Hematopoietic multipotent progenitor cell treated with erythropoietin and hydrocortisone succinate and interleukin-3 and kit ligand, for 15 days (in vitro differentiated cells): ENCODE results near the gene FAM81B.
"Not testable (repeated sequence)": the region's sequence is repeated elsewhere in the genome, so short reads cannot be mapped to it uniquely, and the experiment has no call there.

Experiments
- DNase-seq: peaks from one replicate; pipeline ENCODE4 v3.0.0-alpha.2; 2015; ENCODE audit warnings: low spot score

The FAM81B gene, protein sequence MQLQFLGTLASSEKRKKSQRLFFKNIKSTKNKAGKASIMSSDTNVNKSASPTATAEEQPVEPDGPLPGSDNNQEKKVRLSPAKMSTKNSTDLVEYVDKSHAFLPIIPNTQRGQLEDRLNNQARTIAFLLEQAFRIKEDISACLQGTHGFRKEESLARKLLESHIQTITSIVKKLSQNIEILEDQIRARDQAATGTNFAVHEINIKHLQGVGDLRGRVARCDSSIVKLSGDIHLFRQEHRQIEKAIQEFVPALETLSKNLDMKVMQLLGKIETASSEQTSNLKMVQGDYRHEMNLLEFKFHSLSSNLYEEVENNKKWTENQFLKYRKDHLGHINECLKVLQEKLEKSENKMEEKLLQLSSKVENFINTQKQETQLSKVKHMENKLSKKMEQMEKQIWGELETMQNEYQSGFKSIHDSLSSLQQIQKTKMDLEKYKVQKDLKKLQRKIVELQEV

DNA sequence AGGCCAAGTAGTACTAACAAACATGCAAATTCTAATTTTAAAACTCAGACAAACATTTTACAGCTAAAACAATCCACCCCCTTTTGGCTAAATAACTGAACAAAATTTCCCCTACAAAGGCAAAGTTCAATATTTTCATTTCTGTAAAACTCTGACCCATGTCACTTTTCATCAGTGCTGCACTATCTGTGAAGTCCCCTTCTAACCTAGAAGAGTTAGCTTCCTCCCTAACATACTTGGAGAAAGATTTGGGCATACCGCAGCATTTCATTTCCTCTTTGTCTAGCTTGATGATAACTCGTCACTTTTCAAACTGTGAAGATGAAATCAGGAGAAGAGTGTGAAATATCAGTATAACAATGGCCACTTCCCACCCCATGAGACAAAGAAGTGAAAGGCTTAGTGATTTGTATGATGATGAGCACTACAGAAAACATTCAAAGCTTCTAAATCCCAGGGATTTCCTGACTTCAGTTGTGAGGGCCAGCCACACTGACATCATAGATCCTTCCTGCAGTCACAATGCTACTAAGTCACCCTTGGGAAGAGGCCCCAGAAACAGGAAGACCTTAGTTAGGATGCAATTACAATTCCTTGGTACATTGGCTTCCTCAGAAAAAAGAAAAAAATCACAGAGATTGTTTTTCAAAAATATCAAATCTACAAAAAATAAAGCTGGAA, at the start of gene FAM81B:
Gene FAM81B (plus strand): TSS at position 555 of the 681 bp plus-strand sequence. CDS start 24 bp downstream, at position 579.
- no peak for DNase-seq

DNA sequence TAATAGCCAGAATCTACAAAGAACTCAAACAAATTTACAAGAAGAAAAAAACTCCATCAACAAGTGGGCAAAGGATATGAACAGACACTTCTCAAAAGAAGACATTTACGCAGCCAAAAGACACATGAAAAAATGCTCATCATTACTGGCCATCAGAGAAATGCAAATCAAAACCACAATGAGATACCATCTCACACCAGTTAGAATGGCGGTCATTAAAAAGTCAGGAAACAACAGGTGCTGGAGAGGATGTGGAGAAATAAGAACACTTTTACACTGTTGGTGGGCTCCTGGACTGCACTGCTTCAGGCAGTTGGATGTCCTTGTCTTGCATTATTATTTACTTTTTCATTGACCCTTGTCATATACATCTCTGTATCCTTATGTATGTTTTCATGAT, 49.7 kb upstream of the FAM81B start:
- not testable (repeated sequence) for DNase-seq

DNA sequence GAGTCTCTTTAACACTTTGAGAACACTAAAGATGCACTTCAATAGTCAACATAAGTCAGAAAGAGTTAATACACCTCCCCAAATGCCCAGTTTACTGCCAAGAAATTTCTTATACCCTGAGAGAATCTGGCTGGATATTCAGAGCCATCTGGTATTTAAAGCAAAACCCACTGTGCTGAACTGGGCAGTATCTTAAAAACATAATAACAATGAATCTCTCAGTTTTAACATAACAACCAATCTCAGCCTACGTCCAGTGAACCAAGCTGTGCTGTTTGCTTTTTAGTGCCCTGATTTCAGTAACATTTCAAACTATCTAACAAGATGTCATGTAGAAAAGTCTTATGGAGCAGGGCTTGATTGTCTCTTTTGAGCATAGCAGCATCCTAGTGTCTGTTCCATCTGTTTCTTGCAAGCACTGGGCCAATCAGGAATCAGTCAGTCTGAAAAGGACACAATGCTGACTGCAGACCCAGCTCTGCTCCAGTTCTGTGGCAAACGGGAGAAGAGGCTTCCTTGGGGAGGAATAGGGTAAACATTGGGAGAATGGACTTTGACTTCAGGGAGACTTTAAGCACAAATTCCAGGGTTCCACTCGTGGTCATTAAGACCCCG, 43.6 kb upstream of the FAM81B start:
- DNase-seq: no peak

DNA sequence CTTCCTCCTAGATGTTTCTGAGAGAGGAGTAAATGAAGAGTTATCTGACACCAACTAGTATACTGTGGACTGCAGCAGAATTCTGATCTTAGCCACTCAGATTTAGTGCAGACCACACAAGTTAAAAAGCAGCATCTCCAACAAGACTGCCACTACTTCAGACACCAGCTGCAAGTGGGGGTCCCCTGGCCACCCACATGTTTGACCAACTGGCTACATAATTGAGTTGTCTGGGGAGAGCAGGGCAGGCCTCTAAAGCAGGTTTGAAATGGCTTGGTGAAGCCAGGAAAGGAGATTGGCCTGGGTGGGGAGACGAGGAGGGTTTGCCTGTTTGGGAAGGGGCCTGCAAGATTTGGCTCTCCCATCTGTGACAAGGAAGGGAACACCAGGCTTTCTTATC, 40.5 kb upstream of the FAM81B start:
- DNase-seq: no peak

DNA sequence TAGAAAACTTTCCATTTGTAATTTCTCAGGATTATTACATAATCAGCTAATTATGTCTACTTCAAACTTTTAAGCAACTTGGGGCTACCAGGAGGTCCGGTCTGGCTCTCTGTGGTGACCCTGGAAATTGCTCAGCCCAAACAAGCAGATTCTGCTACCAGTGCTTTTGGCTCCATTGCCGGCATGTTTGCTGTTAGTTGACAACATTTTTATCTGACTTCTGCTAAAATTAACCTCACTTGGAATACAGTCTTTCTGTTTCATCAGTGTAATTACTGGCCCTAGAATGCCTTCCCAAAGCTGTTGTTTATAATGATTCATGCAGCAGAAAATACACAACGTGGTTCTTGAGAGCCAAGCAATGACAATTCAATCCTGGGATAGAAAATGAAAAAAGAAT, 38.5 kb upstream of the FAM81B start:
- no peak for DNase-seq

DNA sequence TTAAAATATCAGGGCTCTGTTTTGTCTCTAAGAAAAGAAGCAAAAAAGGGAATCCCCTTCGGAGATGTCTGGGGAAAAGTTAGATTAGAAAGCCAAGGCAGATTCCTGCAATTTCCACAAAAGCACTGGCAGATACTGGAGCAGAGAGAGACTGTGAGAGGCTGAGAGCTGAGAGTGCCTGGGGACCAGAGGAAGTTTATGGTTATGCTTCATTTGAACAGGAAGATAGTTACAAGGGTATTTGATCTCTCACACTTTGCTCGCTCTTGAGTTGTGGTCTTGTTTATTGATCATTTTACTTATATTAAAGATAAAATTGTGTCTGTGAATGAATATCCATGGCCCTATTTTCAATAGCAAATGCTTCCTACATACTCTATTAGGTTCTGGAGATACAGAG, 32.8 kb upstream of the FAM81B start:
- DNase-seq: no peak

DNA sequence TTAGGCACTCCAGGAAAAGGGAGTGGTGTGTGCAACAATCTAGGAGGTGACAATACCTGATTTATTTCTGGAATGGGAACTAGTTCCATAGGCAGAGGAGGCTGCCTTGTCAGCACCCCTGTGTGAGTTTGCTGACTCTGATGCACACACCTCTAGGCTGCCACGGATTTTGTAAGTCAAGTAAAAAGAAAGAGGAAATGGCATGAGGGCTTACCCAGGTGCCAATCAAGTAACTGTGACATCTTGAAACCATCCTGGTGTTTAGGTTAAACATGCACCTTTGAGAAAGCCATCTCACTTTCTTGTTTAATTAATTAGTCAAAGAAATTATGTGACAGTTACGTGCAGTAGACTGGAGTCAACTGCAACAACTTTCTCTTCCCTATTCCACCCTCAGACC, 32.3 kb upstream of the FAM81B start:
- DNase-seq: no peak

DNA sequence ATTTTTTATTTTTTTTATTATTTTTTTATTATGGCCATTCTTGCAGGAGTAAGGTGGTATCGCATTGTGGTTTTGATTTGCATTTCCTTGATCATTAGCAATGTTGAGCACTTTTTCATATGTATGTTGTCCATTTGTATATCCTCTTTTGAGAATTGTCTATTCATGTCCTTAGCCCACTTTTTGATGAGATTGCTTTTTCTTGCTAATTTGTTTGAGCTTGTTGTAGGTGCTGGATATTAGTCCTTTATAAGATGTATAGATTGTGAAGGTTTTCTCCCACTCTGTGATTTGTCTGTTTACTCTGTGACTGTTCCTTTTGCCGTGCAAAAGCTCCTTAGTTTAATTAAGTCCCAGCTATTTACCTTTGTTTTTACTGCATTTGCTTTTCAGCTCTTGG, 30.5 kb upstream of the FAM81B start:
- not testable (repeated sequence) for DNase-seq

DNA sequence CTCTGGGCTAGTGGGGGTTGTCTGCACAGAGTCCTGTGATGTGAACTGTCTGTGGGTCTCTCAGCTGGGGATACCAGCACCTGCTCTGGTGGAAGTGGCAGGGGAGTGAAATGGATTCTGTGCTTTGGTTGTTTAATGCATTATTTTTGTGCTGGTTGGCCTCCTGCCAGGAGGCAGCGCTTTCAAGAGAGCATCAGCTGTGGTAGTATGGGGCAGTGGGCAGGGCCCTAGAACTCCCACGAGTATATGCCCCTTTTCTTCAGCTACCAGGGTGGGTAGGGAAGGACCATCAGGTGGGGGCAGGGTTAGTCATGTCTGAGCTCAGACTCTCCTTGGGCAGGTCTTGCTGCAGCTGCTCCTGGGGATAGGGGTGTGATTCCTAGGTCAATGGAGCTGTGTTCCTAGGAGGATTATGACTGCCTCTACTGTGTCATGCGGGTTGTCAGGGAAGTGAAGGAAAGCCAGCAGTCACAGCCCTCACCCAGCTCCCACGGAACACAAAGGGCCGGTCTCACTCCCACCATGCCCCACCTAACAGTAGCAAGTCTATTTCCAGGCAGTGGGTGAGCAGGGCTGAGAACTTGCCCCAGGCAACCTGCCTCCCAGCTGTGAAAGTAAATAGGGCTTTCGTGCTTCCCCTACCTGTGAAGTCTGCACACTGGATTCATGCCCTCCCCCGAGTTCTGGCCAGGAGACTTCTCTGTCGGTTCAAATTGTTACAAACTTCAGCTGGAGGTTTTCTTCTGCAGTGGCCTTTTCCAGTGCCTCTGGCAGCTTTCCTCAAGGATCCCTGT, 25.7 kb upstream of the FAM81B start:
- no peak for DNase-seq

DNA sequence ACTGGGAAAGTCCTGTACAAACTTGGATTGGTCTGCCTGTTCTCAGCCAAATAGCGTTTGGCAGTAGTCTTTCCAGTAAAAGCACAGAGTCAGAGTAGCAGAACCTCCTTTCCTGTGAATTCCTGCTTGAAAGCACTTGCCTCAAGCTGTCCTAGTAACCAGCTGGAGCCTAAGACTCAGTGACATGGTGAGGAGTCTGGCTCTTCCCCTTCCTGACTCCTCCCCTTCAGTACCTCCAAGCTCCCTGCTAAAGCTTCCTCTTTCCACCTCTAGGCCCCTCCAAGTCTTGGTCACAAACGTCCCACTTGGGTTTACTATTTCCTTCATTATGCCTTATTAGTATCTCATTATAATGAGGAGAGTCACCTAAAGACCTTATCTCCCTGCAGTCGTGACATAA, 21.4 kb upstream of the FAM81B start:
- DNase-seq: no peak

DNA sequence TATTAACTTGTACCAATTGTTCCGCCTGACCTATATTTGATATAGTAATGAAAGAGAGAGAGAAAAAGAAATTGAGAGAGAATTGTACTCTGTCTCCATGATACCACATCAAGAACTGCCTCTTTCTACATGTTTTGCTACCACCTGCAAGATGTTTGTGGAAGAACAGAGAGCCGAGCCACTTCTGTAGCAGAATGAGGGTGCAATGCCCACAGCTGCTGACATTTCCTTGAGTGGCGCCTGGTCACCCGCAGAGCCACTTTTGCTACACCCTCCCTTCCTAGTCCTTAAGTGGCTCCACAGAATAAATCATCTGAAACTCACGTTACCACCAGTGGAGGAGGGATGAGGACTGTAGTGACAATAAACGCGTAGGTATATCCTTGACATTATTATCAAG, 17.1 kb upstream of the FAM81B start:
- DNase-seq: no peak

DNA sequence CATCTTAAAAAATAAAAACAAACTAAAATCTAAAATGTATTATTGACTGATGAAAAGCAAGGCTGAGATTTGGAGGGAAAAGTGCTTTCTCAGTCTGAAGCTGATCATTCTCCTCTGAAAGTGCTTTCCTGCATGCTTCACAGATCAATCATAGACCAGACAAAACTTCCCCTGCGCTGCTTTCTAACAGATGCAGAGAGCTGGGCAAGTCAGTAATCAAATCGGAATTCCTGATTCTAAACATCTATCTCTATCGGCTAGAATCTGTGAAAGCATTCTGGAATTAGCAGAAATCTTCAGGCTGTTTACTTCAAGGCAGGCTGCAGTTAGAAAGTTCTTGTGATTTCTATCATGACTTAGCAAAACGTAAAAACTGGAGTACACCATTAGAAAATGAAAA, 15.6 kb upstream of the FAM81B start:
- DNase-seq: no peak

DNA sequence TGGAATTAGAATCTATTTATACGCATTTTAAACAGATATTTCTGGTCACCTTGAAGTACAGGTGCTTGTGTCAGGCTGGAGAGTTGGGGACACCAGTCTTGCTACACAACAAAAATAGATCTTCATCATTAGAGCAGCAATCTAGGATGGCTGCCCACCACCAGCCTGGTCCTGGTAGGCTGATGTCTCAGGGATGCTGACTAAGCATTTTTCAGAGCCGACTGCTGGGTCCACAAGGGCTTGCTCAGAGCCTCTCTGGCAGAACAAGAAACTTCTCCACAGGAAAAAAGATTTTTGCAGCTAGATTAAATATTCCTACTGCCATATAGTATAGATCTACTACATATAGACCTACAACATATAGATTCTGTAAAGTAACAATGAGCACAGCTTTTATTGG, 12.0 kb upstream of the FAM81B start:
- DNase-seq: no peak

DNA sequence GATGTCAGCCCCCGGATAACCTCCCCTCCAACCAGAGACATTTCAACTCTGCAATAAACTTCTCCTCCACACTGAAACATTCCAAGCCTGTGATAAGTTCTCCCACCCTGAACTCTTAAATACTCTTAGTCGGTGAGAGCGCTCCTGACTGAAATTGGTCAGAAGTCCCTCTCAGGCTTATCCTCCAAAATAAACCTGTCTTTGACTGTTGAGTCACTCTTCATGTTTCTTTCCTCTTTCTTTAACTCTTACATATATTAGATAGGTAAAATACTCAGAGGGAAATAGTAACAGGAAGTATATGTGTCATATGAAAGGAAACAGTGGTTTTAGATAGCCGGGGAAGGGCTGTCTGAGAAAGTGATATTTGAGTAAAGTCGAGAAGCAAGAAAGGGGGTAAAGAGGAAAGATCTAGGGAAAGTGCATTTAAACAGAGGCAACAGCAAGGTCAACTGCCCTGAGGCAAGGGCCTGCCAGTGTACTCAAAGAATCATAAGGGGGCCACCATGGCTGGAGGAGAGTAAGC, 11.0 kb upstream of the FAM81B start:
- DNase-seq: no peak

DNA sequence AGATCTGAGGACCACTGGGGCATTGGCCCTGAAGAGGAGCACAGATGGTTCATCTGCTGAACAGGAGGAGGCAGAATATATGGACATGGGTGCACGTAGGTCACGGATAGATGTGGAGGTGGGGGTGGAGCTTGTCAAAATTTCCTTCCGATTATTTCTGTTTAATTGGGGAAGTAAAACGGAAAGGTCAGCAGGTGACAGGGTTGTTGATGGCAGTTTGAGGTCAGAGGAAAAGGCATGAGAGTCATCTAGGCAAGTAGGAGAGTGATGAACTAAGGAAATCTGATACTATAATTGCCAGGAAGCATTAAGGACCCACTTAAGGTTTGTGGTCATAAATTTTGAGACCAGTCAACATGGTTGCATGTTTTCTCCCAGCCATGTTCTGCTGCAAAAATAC, 8.4 kb upstream of the FAM81B start:
- no peak for DNase-seq

DNA sequence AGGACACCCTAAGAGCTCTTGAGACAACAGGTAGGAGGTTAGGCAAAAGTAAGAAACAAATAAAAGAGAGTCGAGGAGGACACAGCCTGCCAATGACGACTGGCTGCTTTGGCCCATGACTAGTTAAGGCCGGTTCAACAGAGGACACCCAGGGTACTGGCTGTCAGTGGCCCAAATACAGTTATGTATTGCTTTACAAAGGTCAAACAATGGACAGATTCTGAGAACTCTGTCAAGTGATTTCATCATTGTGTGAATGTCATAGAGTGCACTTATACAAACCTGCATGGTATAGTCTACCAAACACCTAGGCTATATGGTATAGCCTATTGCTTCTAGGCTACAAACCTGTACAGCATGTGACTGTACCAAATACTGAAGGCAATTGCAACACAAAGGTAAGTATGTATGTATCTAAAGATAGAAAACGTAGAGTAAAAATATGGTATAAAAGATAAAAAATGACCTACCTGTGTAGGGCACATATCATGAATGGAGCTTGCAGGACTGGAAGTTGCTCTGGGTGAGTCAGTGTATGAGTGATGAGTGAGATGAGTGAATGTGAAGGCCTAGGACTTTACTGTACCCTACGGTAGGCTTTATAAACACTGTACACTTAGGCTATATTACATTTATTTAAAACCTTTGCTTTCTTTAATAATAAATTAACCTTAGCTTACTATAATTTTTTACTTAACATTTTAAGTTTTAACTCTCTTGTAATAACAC, 6.5 kb upstream of the FAM81B start:
- no peak for DNase-seq

DNA sequence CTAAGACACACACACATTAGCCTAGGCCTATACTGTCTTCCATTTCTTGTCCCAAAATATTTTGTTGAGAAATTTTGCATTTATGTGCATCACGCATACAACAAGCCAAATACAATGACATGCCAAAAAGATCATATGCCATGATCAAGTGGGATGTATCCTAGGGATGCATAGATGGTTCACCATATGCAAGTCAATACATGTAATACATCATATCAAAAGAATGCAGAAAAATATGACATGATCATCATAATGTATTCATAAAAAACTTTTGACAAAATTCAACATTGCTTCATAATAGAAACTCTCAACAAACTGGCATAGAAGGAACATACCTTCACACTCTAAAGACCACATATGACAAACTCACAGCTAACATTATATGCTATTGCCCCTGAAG, 5.8 kb upstream of the FAM81B start:
- DNase-seq: no peak

DNA sequence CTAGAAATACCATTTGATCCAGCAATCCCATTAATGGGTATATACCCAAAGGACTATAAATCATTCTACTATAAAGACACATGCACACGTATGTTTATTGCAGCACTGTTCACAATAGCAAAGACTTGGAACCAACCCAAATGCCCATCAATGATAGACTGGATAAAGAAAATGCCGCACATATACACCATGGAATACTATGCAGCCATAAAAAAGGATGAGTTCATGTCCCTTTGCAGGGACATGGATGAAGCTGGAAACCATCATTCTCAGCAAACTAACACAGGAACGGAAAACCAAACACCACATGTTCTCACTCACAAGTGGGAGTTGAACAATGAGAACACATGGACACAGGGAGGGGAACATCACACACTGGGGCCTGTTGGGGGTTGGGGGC, 799 bp downstream of the FAM81B start:
- DNase-seq: not testable (repeated sequence)

DNA sequence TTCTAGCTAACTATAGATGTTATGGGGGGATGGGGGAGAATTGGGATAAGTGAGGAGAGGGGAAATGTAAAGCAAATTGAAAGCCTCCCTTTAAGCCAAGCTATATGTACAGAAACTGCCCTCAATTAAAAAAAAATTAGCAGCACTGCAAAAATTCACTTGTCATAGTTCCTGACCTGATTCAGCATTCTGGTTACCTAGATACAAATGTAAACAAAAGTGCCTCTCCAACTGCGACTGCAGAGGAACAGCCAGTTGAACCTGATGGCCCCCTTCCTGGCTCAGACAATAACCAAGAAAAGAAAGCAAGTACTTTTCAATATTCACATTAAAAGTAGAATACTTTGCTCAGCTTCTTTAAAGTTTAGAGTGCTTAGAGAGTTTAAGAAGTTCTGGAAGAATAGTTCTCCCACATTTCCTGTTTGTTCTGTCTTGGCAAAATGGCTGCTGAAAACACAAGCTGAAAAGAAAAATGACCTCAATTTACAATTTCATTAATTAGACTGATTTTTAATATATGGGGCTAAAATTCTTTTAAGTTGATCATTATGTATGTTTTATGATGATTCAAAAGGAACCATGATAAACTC, 1.5 kb downstream of the FAM81B start:
- DNase-seq: no peak

DNA sequence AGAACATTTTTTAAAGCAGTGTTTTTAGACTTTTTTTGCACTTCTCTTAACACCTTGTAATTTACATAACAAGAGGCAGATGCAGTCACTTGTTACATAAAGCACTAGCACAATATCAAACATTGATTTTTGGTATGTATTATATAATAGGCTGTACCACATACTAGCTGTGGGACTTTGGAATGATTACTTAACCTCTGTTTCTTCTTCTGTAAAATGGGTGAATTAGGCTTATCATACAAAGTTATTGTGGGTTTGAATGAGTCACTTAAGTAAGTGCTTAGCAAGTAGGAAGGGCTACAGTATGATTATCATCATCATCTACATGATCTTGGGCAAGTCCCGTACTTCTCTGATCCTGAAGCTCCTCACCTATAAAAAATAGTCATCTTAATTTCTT, 2.1 kb downstream of the FAM81B start:
- no peak for DNase-seq

DNA sequence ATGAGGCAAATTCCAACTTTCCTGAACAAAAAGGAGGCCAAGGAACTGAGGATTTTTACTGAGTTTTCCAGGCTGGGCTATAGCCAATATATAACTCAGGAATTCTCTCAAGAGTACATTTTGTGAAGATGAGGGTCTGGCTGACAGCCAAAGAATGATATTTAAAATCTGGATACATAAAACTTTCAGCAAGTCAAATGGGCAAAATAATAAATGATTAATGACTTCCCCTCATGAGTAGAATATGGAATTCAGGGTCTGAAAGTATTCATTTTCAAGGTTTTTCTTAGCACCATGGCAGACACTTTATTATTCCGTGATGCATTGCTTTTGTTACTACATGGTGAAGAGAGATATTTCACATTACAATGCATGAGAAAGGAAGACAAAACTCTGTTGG, 7.8 kb downstream of the FAM81B start:
- DNase-seq: no peak
